IMR-90 (cell line): Measurements from ENCODE around the gene ZDHHC7. TPM values are rescaled to one million over a fixed set of nuclear protein-coding genes. Genes with fewer than 3 reads are reported as not detected.

Experiments
- ATAC-seq: fragments of 200-7000 bp; cut with Tn5 transposase; 2 replicates; pipeline ENCODE4 v1.9.1; 2020; ENCODE audit warnings: low read depth, mild to moderate bottlenecking, moderate library complexity
- BruUV-seq: library from RNA; stranded (reverse); fragments of 400-500 nt; replicated peaks from 2 replicates; lab custom pipeline; 2021; lab: Mats Ljungman, UMichigan
- CTCF ChIA-PET: fragments of 300-600 bp; formaldehyde crosslinking; extraction: SDS; loops from one replicate; lab custom pipeline; 2021; ENCODE audit warnings: antibody characterized with exemption; lab: Yijun Ruan, JAX
- POLR2A ChIA-PET: fragments of 300-600 bp; sonication (Branson Sonifier 250); formaldehyde crosslinking; loops from one replicate; lab custom pipeline; 2022; ENCODE audit warnings: antibody characterized with exemption; ENCODE audit not compliant: unreplicated experiment; lab: Charles Lee
- DNase-seq: peaks from one replicate; pipeline ENCODE4 v3.0.0; 2013
- H2AFZ ChIP-seq: replicated peaks from 2 replicates; pipeline ENCODE3; 2013; ENCODE audit warnings: low read length, mild to moderate bottlenecking; ENCODE audit not compliant: poor library complexity
- H2AK5ac ChIP-seq: 2 replicates; pipeline ENCODE4 v1.6.1; 2013; ENCODE audit warnings: low read depth, low read length, inconsistent platforms
- H2AK9ac ChIP-seq: replicated peaks from 2 replicates; pipeline ENCODE3; 2013; ENCODE audit warnings: mild to moderate bottlenecking, low read depth, low read length, moderate library complexity; ENCODE audit not compliant: poor library complexity
- H2BK120ac ChIP-seq: 2 replicates; pipeline ENCODE4 v1.6.1; 2013; ENCODE audit warnings: low read depth, low read length, inconsistent platforms
- H2BK15ac ChIP-seq: 3 replicates; pipeline ENCODE4 v1.6.1; 2013; ENCODE audit warnings: low read depth, low read length, inconsistent platforms
- H2BK20ac ChIP-seq: 2 replicates; pipeline ENCODE4 v1.6.1; 2013; ENCODE audit warnings: low read depth, mild to moderate bottlenecking, inconsistent platforms, low read length, moderate library complexity
- H2BK5ac ChIP-seq: 2 replicates; pipeline ENCODE4 v1.6.1; 2013; ENCODE audit warnings: mild to moderate bottlenecking, low read depth, low read length, inconsistent platforms; ENCODE audit not compliant: poor library complexity, severe bottlenecking
- H3K14ac ChIP-seq: replicated peaks from 2 replicates; pipeline ENCODE4 v1.6.1; 2013; ENCODE audit warnings: low read depth, low read length, inconsistent platforms
- H3K18ac ChIP-seq: 2 replicates; pipeline ENCODE4 v1.6.1; 2013; ENCODE audit warnings: low read depth, low read length, control low read depth
- H3K23ac ChIP-seq: 2 replicates; pipeline ENCODE4 v1.6.1; 2013; ENCODE audit warnings: low read depth, low read length, inconsistent platforms
- H3K27ac ChIP-seq: 2 replicates; pipeline ENCODE4 v1.5.1; 2013; ENCODE audit warnings: mild to moderate bottlenecking, control low read depth, low read length; ENCODE audit not compliant: insufficient read depth
- H3K27me3 ChIP-seq: 2 replicates; pipeline ENCODE4 v1.6.1; 2013; ENCODE audit warnings: low read length; ENCODE audit not compliant: control insufficient read depth, insufficient read depth
- H3K36me3 ChIP-seq: 2 replicates; pipeline ENCODE4 v1.6.1; 2013; ENCODE audit warnings: low read length, mixed read lengths; ENCODE audit not compliant: control insufficient read depth, insufficient read depth
- H3K4ac ChIP-seq: 2 replicates; pipeline ENCODE4 v1.6.1; 2013; ENCODE audit warnings: low read depth, low read length, inconsistent platforms
- H3K4me1 ChIP-seq: 2 replicates; pipeline ENCODE4 v1.6.1; 2013; ENCODE audit warnings: low read length, mixed read lengths; ENCODE audit not compliant: control insufficient read depth, insufficient read depth
- H3K4me2 ChIP-seq: 2 replicates; pipeline ENCODE4 v1.6.1; 2013; ENCODE audit warnings: low read depth, mild to moderate bottlenecking, control low read depth, low read length, moderate library complexity
- H3K4me3 ChIP-seq: 2 replicates; pipeline ENCODE4 v1.5.1; 2013; ENCODE audit warnings: low read depth, mild to moderate bottlenecking, control low read depth, low read length, moderate library complexity; ENCODE audit not compliant: insufficient read depth
- H3K56ac ChIP-seq: 2 replicates; pipeline ENCODE4 v1.6.1; 2013; ENCODE audit warnings: low read length, inconsistent platforms; ENCODE audit not compliant: insufficient read depth; ENCODE audit errors: extremely low read depth
- H3K79me1 ChIP-seq, 2 experiments: 2 replicates each; pipeline ENCODE4 v1.6.1; 2013; ENCODE audit warnings: low read length in 2 of 2, inconsistent platforms in 1 of 2, low read depth in 1 of 2
- H3K9ac ChIP-seq: 2 replicates; pipeline ENCODE4 v1.6.1; 2013; ENCODE audit warnings: low read depth, low read length, control low read depth
- H3K9me1 ChIP-seq: 2 replicates; pipeline ENCODE4 v1.6.1; 2013; ENCODE audit warnings: low read length, inconsistent platforms; ENCODE audit not compliant: insufficient read depth
- H3K9me3 ChIP-seq: 2 replicates; pipeline ENCODE4 v1.6.1; 2013; ENCODE audit warnings: low read length; ENCODE audit not compliant: control insufficient read depth, insufficient read depth
- H4K20me1 ChIP-seq: 2 replicates; pipeline ENCODE4 v1.6.1; 2013; ENCODE audit warnings: low read length, inconsistent platforms; ENCODE audit not compliant: insufficient read depth
- H4K5ac ChIP-seq: 2 replicates; pipeline ENCODE4 v1.6.1; 2013; ENCODE audit warnings: mild to moderate bottlenecking, low read depth, low read length, control low read depth
- H4K8ac ChIP-seq, 2 experiments: 2 replicates each; pipeline ENCODE4 v1.6.1; 2013; ENCODE audit warnings: low read depth in 2 of 2, low read length in 2 of 2, control low read depth in 1 of 2, inconsistent platforms in 1 of 2
- H4K91ac ChIP-seq: 2 replicates; pipeline ENCODE4 v1.6.1; 2013; ENCODE audit warnings: low read depth, low read length, inconsistent platforms; ENCODE audit not compliant: insufficient read depth
- BHLHE40 ChIP-seq: fragments of 150-350 bp; IDR thresholded peaks from 2 replicates; pipeline ENCODE4 v1.6.1; 2016; ENCODE audit warnings: mild to moderate bottlenecking, low read depth, low read length
- CEBPB ChIP-seq: IDR thresholded peaks from 2 replicates; pipeline ENCODE4 v1.6.1; 2012; ENCODE audit warnings: low read depth, low read length, improper control_type of control experiment
- CHD1 ChIP-seq: IDR thresholded peaks from 2 replicates; pipeline ENCODE4 v1.6.1; 2012; ENCODE audit warnings: low read depth, low read length, improper control_type of control experiment
- CTCF ChIP-seq: conservative IDR thresholded peaks from 2 replicates; pipeline ENCODE4 v1.5.1; 2012; ENCODE audit warnings: mild to moderate bottlenecking, low read depth, low read length, improper control_type of control experiment
- ELK1 ChIP-seq: fragments of 150-350 bp; IDR thresholded peaks from 2 replicates; pipeline ENCODE4 v1.6.1; 2016; ENCODE audit warnings: low read depth, mild to moderate bottlenecking, low read length, moderate library complexity, borderline replicate concordance
- FOS ChIP-seq: fragments of 150-350 bp; IDR thresholded peaks from 2 replicates; pipeline ENCODE4 v1.6.1; 2016; ENCODE audit warnings: low read depth, low read length
- MAFK ChIP-seq: IDR thresholded peaks from 2 replicates; pipeline ENCODE4 v1.6.1; 2012; ENCODE audit warnings: low read depth, low read length, improper control_type of control experiment
- MAZ ChIP-seq: IDR thresholded peaks from 2 replicates; pipeline ENCODE4 v1.6.1; 2012; ENCODE audit warnings: low read depth, mild to moderate bottlenecking, low read length, improper control_type of control experiment, moderate library complexity, borderline replicate concordance
- MXI1 ChIP-seq: IDR thresholded peaks from 2 replicates; pipeline ENCODE4 v1.6.1; 2012; ENCODE audit warnings: low read depth, mild to moderate bottlenecking, low read length, moderate library complexity, borderline replicate concordance
- NFE2L2 ChIP-seq: fragments of 150-350 bp; IDR thresholded peaks from 2 replicates; pipeline ENCODE4 v1.6.1; 2016; ENCODE audit warnings: low read depth, mild to moderate bottlenecking, low read length
- POLR2A ChIP-seq: IDR thresholded peaks from 2 replicates; pipeline ENCODE4 v1.6.1; 2012; ENCODE audit warnings: mild to moderate bottlenecking, low read depth, low read length
- RAD21 ChIP-seq: IDR thresholded peaks from 2 replicates; pipeline ENCODE4 v1.6.1; 2012; ENCODE audit warnings: low read length, improper control_type of control experiment
- SMC3 ChIP-seq: fragments of 150-350 bp; IDR thresholded peaks from 2 replicates; pipeline ENCODE4 v1.6.1; 2016; ENCODE audit warnings: low read depth, mild to moderate bottlenecking, antibody characterized with exemption, low read length, moderate library complexity
- USF2 ChIP-seq: fragments of 150-350 bp; IDR thresholded peaks from 2 replicates; pipeline ENCODE4 v1.6.1; 2017; ENCODE audit warnings: mild to moderate bottlenecking, antibody characterized with exemption, low read length, low read depth
- WGBS, 2 experiments: methylation state at CpG; one replicate each; pipeline versions ENCODE4 v1.1.5 to v1.1.7; 2013; ENCODE audit warnings: missing lambda C conversion rate in 2 of 2; ENCODE audit not compliant: insufficient read length in 1 of 2; ENCODE audit errors: extremely low coverage in 2 of 2; 5-methylcytosine and 5-hydroxymethylcytosine counted together
- dilution Hi-C: fragments of 300-500 bp; cut with HindIII; formaldehyde crosslinking; loops from one replicate; pipeline ENCODE4 v1.14.3; 2018; ENCODE audit warnings: low sequenced_read_pairs; ENCODE audit not compliant: unreplicated experiment
- in situ Hi-C: fragments of 300-500 bp; cut with MboI; formaldehyde crosslinking; loops from 3 replicates; pipeline ENCODE4 v1.14.3; 2019; ENCODE audit warnings: low sequenced_read_pairs, inconsistent platforms, mixed read lengths
- intact Hi-C: fragments of 100-400 bp; cut with micrococcal nuclease; formaldehyde crosslinking; loops from 2 replicates; pipeline ENCODE4 v1.10.0; 2022
- polyA plus RNA-seq, 3 experiments: library from polyadenylated mRNA; depleted of rRNA; stranded (reverse); fragments of >200 nt; gene quantifications; 2 replicates each; pipeline ENCODE4 v1.2.3, GENCODE V29; 2012; ENCODE audit warnings: low replicate concordance in 1 of 3
- total RNA-seq: library from RNA; depleted of rRNA; stranded (reverse); fragments of >200 nt; gene quantifications from 2 replicates; pipeline ENCODE4 v1.2.3, GENCODE V29; 2012

Gene ZDHHC7
- total and polyA plus RNA-seq, 2 of the 4 experiments (the other 2 are of a cell fraction), result 80.1 to 97.1 TPM

GRCh38 chr16:85029981-85030401 is 18.7 kb upstream of the ZDHHC7 start:
- Histone ChIP-seq H3K4me3 (no peak overlapping the region), H3K9me1 (peaks cover 5% of the 10 kb centered on the region; the same call in 1 of the 2 replicates), H4K8ac (no peak overlapping the region), H2AFZ (no peak overlapping the region), H4K5ac (no peak overlapping the region), H2AK9ac (no peak overlapping the region), H3K79me1 (peaks cover 12 to 58% of the 10 kb centered on the region in 2 experiments), H3K9me3 (no peaks in the 10 kb centered on the region), H4K91ac (no peak overlapping the region), H2BK15ac (no peak overlapping the region), H2AK5ac (0 out of 2 replicates have a peak overlapping the region, but pooled peaks have one; percentile 30), H3K36me3 (peaks cover 8% of the 10 kb centered on the region; the same call in 1 of the 2 replicates), H3K27me3 (no peaks in the 10 kb centered on the region), H3K27ac (no peak overlapping the region), H2BK120ac (no peak overlapping the region; the same call in 1 of the 2 replicates), H3K23ac (no peak overlapping the region), H3K4me2 (no peak overlapping the region), H2BK5ac (no peak overlapping the region), H3K4ac (no peak overlapping the region), H3K56ac (no peak overlapping the region), H4K20me1 (peaks cover 15% of the 10 kb centered on the region; the same call in 1 of the 2 replicates), H3K14ac (no peak overlapping the region), H3K4me1 (peaks cover 20% of the 10 kb centered on the region), H2BK20ac (no peak overlapping the region), H3K18ac (no peak overlapping the region; the same call in 1 of the 2 replicates), H3K9ac (no peak overlapping the region)
- no CpG with 5 or more reads among the region's 16 CpGs for WGBS, 2 experiments
- POLR2A ChIA-PET, result interaction anchor here (0.6 kb wide), 1 partner anchor 20 kb away, joined by 3 read pairs; no protein-coding TSS in a partner anchor
- dilution Hi-C loops (no loop called here), in situ Hi-C loops (no loop called here), intact Hi-C loops (no loop called here)
- DNase-seq, result peak; percentile 16
- no peak for TF ChIP-seq POLR2A
- TF ChIP-seq NFE2L2, result no peak
- no peak for TF ChIP-seq USF2
- no peak for TF ChIP-seq ELK1
- TF ChIP-seq BHLHE40, result no peak
- no peak for TF ChIP-seq RAD21
- TF ChIP-seq CTCF, result no peak
- no peak for TF ChIP-seq MAFK
- no peak for TF ChIP-seq CHD1
- no peak for TF ChIP-seq MAZ
- TF ChIP-seq MXI1, result no peak
- no peak for TF ChIP-seq SMC3
- TF ChIP-seq FOS, result no peak
- TF ChIP-seq CEBPB, result no peak
- BruUV-seq, result no TSS peak
- ATAC-seq, result no peak
- CTCF ChIA-PET, result no interaction called here
